ENCODE measurements around the gene ABRAXAS1. TPM values are rescaled to one million over a fixed set of nuclear protein-coding genes. Genes with fewer than 3 reads are reported as not detected.
"Not testable (repeated sequence)": the region's sequence is repeated elsewhere in the genome, so short reads cannot be mapped to it uniquely, and the experiment has no call there.

Gene ABRAXAS1
- total RNA-seq (21.0 TPM), polyA plus RNA-seq (17.7 TPM)
- long read RNA-seq, donor 1 = 0 reads
- long read RNA-seq, donor 2 = 0 reads
- long read RNA-seq, donor 3, full-length matches to known transcripts = 6 of 6 reads
- long read RNA-seq, donor 3, partial matches to known transcripts = 0 of 6 reads
- long read RNA-seq, donor 3, other reads (novel, unspliced or antisense) = 0 of 6 reads
- long read RNA-seq, donor 4 = 0 reads
- long read RNA-seq, donor 5, full-length matches to known transcripts = 5 of 5 reads
- long read RNA-seq, donor 5, partial matches to known transcripts = 0 of 5 reads
- long read RNA-seq, donor 5, other reads (novel, unspliced or antisense) = 0 of 5 reads
- long read RNA-seq, donor 6, full-length matches to known transcripts = 2 of 2 reads
- long read RNA-seq, donor 6, partial matches to known transcripts = 0 of 2 reads
- long read RNA-seq, donor 6, other reads (novel, unspliced or antisense) = 0 of 2 reads
- long read RNA-seq, donor 7, full-length matches to known transcripts = 4 of 4 reads
- long read RNA-seq, donor 7, partial matches to known transcripts = 0 of 4 reads
- long read RNA-seq, donor 7, other reads (novel, unspliced or antisense) = 0 of 4 reads
- long read RNA-seq, donor 8, full-length matches to known transcripts = 1 of 1 reads
- long read RNA-seq, donor 8, partial matches to known transcripts = 0 of 1 reads
- long read RNA-seq, donor 8, other reads (novel, unspliced or antisense) = 0 of 1 reads
- long read RNA-seq, donor 9, full-length matches to known transcripts = 2 of 2 reads
- long read RNA-seq, donor 9, partial matches to known transcripts = 0 of 2 reads
- long read RNA-seq, donor 9, other reads (novel, unspliced or antisense) = 0 of 2 reads
- long read RNA-seq, donor 10, full-length matches to known transcripts = 2 of 140 reads
- long read RNA-seq, donor 10, partial matches to known transcripts = 38 of 140 reads
- long read RNA-seq, donor 10, other reads (novel, unspliced or antisense) = 100 of 140 reads

DNA sequence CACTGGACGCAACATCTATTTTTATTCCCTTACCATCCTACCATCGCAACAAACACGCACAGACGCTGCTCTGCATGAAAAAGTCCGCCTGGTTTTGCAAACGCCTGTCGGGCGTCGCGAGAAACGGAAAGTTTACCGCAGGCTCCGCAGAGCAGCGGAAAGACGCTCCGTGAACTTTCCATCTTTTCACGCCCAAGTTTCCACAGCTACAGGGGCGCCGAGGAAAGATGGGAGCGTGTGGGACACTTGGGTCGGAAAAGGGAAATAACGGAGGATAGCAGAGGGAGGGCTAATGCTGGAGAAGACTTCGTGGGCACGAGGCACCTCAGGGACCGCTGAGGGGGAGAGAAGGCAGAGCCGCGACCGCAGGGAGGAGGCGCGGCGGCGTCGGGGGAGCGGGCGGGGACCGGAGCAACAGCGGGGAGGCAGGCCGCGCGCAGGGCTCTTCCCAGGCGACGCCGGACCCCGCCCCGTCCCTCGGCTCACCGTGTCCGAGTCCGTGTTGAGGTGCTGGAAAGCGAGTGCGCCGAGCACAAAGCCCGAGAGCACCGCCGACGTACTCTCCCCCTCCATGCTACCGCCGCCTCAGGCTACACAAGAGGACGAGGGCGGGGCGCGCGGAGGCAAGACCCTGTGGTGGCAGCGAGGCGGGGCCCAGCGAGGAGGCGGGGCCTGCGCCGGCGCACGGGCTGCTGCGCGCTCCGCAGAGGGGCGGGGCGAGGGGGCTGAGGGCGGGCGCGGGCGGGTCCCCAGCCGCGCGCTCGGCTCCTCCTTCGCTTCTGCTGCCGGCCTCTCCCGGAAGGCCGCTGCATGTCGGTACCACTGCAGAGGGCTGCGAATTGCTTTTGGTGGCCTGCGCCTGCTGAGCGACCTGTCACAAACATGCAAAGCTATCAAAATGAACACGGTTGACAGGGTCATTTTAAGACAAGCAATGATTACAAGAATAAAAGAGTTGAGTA lies at the start of gene ABRAXAS1:
ABRAXAS1 (minus strand) TSS at position 601 of the 962 bp plus-strand sequence; CDS start at position 573, 28 bp downstream.
- Histone ChIP-seq H3K4me1 (ENCODE audit: control insufficient read depth in 2 of 2, insufficient read depth in 2 of 2, low read length in 2 of 2) (peaks cover 8 to 15% of the 10 kb centered on the region in 2 donors), H3K27ac (ENCODE audit: low read depth in 1 of 2, low read length in 1 of 2) (peak within 1 kb of the TSS; percentile 87 to 92)
- WGBS = under 1% methylated on average over 93 of the region's 93 CpGs

DNA sequence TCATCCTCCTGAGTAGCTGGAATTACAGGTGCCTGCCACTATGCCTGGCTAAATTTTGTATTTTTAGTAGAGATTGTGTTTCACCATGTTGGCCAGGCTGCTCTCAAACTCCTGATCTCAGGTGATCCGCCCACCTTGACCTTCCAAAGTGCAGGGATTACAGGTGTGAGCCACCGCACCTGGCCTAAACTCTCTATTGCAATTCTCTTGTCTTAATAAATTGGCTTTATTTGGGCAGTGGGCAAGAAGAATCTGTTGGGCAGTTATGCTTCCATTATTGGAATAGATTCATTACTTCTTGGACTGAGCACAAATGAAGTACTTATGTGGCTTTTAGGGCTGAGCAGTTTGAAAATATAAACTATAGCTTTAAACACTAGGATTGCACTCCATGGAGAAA lies 42.8 kb upstream of the ABRAXAS1 start:
- peaks cover 0 to 4% of the 10 kb centered on the region in 2 donors for H3K9me3 ChIP-seq (ENCODE audit: control insufficient read depth in 2 of 2, insufficient read depth in 1 of 2, low read length in 1 of 2)
- H3K36me3 ChIP-seq (ENCODE audit: control insufficient read depth in 2 of 2, insufficient read depth in 2 of 2, low read length in 1 of 2) = no peaks in the 10 kb centered on the region
- WGBS = 96% methylated on average over 2 of the region's 2 CpGs
- no peaks in the 10 kb centered on the region for H3K4me1 ChIP-seq (ENCODE audit: control insufficient read depth in 2 of 2, insufficient read depth in 2 of 2, low read length in 2 of 2)
- no peak overlapping the region for H3K4me3 ChIP-seq (ENCODE audit: low read length in 2 of 2)
- H3K27me3 ChIP-seq (ENCODE audit: control insufficient read depth in 2 of 2, insufficient read depth in 1 of 2, low read length in 1 of 2) = no peaks in the 10 kb centered on the region
- no peak overlapping the region for H3K27ac ChIP-seq (ENCODE audit: low read depth in 1 of 2, low read length in 1 of 2)
- no peak for DNase-seq (ENCODE audit: low read depth in 6 of 9, low spot score in 9 of 9)

More for the DNA sequence above, at the start of gene ABRAXAS1:
- Histone ChIP-seq H3K36me3 (ENCODE audit: control insufficient read depth in 2 of 2, insufficient read depth in 2 of 2, low read length in 1 of 2) (peaks cover 0 to 2% of the 10 kb centered on the region in 2 donors), H3K4me3 (ENCODE audit: low read length in 2 of 2) (peak within 1 kb of the TSS; percentile 78 to 84), H3K27me3 (ENCODE audit: control insufficient read depth in 2 of 2, insufficient read depth in 1 of 2, low read length in 1 of 2) (no peaks in the 10 kb centered on the region), H3K9me3 (ENCODE audit: control insufficient read depth in 2 of 2, insufficient read depth in 1 of 2, low read length in 1 of 2) (no peaks in the 10 kb centered on the region)
- peak; percentile 70 to 98 (median 94) for DNase-seq (ENCODE audit: low read depth in 6 of 9, low spot score in 9 of 9)

DNA sequence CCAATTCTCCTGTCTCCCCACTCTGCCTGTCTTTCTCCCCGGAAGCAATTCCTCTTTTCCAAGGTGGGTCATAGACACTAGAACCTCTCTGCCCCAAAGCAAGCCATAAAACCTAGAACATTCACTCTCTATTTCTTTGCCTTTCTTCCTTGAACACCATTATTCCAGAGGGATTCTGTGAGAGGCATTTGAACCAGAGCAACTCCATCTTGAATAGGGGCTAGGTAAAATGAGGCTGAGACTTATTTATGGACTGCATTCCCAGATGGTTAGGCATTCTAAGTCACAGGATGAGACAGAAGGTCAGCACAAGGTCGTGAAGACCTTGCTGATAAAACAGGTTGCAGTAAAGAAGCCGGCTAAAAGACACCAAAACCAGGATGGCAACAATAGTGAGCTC lies 37.3 kb upstream of the ABRAXAS1 start:
- Histone ChIP-seq H3K27me3 (ENCODE audit: control insufficient read depth in 2 of 2, insufficient read depth in 1 of 2, low read length in 1 of 2) (no peaks in the 10 kb centered on the region), H3K4me1 (ENCODE audit: control insufficient read depth in 2 of 2, insufficient read depth in 2 of 2, low read length in 2 of 2) (no peaks in the 10 kb centered on the region), H3K36me3 (ENCODE audit: control insufficient read depth in 2 of 2, insufficient read depth in 2 of 2, low read length in 1 of 2) (no peaks in the 10 kb centered on the region), H3K4me3 (ENCODE audit: low read length in 2 of 2) (no peak overlapping the region), H3K9me3 (ENCODE audit: control insufficient read depth in 2 of 2, insufficient read depth in 1 of 2, low read length in 1 of 2) (no peaks in the 10 kb centered on the region), H3K27ac (ENCODE audit: low read depth in 1 of 2, low read length in 1 of 2) (no peak overlapping the region)
- no peak for DNase-seq (ENCODE audit: low read depth in 6 of 9, low spot score in 9 of 9)
- WGBS = 92% methylated on average over 3 of the region's 3 CpGs

DNA sequence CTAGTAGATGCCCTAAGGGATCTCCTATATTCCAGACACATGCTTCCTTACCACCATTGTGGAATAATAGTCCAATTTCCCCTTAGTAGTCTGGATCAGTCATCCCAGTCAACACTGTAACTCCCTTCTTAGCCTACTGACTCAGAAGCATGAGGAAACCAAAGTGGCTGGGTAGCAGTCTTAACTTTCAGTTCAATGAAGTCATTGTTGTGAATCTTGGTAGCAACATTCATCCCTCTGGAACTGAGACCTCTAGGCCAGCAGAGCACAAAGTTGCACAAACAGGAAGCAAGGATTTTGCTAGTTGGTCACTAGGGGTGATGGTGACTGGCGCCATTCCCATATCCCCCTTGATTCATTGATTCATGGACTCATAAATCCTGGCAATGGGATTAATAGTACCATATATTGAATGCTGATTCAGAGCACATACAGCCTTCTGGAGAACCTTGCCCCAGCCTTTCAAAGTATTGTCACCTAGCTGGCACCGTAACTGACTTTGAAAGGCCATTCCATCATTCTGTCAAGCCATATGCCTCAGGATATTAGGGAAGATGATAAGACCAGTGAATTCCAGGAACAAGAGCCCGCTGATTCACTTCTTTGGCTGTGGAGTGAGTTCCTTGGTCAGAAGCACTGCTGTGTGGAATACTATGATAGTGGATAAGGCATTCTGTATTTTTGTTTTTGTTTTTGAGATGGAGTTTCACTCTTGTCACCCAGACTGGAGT lies 31.3 kb upstream of the ABRAXAS1 start:
- H3K4me3 ChIP-seq (ENCODE audit: low read length in 2 of 2) = no peak overlapping the region
- no peak overlapping the region for H3K27ac ChIP-seq (ENCODE audit: low read depth in 1 of 2, low read length in 1 of 2)
- H3K4me1 ChIP-seq (ENCODE audit: control insufficient read depth in 2 of 2, insufficient read depth in 2 of 2, low read length in 2 of 2) = no peaks in the 10 kb centered on the region
- H3K36me3 ChIP-seq (ENCODE audit: control insufficient read depth in 2 of 2, insufficient read depth in 2 of 2, low read length in 1 of 2) = no peaks in the 10 kb centered on the region
- WGBS = 96% methylated on average over 3 of the region's 3 CpGs
- no peaks in the 10 kb centered on the region for H3K27me3 ChIP-seq (ENCODE audit: control insufficient read depth in 2 of 2, insufficient read depth in 1 of 2, low read length in 1 of 2)
- H3K9me3 ChIP-seq (ENCODE audit: control insufficient read depth in 2 of 2, insufficient read depth in 1 of 2, low read length in 1 of 2) = no peaks in the 10 kb centered on the region
- DNase-seq (ENCODE audit: low read depth in 6 of 9, low spot score in 9 of 9) = no peak

DNA sequence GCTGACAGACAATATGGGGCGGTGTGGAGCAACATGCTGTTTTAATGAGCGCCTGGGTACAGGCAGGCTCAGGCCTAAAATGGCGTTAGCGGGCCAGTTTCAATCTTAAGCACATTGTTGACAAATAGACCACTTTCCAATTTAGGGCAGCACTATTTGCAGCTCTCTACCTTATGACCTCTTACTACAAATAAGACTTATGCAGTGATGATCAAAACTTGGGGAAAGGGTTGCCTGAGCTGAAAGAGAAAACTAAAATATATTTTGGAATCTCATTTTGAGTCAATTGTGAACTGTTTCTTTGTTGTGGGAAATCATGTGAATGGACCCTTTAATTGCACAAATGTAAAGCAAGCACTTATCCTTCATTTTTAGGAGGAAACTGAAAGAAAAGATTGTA lies 25.5 kb upstream of the ABRAXAS1 start:
- Histone ChIP-seq H3K9me3 (ENCODE audit: control insufficient read depth in 2 of 2, insufficient read depth in 1 of 2, low read length in 1 of 2) (no peaks in the 10 kb centered on the region), H3K4me1 (ENCODE audit: control insufficient read depth in 2 of 2, insufficient read depth in 2 of 2, low read length in 2 of 2) (no peaks in the 10 kb centered on the region), H3K4me3 (ENCODE audit: low read length in 2 of 2) (no peak overlapping the region), H3K36me3 (ENCODE audit: control insufficient read depth in 2 of 2, insufficient read depth in 2 of 2, low read length in 1 of 2) (no peaks in the 10 kb centered on the region), H3K27me3 (ENCODE audit: control insufficient read depth in 2 of 2, insufficient read depth in 1 of 2, low read length in 1 of 2) (no peaks in the 10 kb centered on the region), H3K27ac (ENCODE audit: low read depth in 1 of 2, low read length in 1 of 2) (no peak overlapping the region)
- WGBS = 97% methylated on average over 4 of the region's 4 CpGs
- no peak for DNase-seq (ENCODE audit: low read depth in 6 of 9, low spot score in 9 of 9)

DNA sequence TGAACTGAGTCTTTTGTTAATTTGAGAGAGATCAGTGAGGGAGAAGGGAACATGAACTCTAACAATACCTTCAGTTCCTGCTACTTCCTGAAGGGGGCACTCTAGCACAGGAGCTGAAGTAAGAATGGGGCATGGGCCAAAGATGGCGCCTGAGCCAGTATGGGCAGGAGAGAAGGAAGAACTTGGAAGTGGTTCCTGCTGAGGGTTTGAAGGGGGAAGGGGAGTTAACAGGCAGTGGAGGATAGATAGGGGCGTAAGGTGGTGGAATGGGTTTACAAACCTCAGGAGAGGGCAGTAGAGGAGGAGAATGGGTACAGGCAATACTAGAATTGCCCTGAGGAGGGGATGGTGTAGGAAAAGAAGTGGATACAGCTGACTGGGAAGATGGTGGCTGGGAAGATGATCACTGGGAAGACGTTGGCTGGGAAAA lies 24.3 kb upstream of the ABRAXAS1 start:
- H3K27ac ChIP-seq (ENCODE audit: low read depth in 1 of 2, low read length in 1 of 2); H3K27me3 ChIP-seq (ENCODE audit: control insufficient read depth in 2 of 2, insufficient read depth in 1 of 2, low read length in 1 of 2); H3K36me3 ChIP-seq (ENCODE audit: control insufficient read depth in 2 of 2, insufficient read depth in 2 of 2, low read length in 1 of 2); H3K9me3 ChIP-seq (ENCODE audit: control insufficient read depth in 2 of 2, insufficient read depth in 1 of 2, low read length in 1 of 2); H3K4me3 ChIP-seq (ENCODE audit: low read length in 2 of 2); H3K4me1 ChIP-seq (ENCODE audit: control insufficient read depth in 2 of 2, insufficient read depth in 2 of 2, low read length in 2 of 2): not testable (repeated sequence)
- WGBS = 83% methylated on average over 3 of the region's 3 CpGs
- DNase-seq (ENCODE audit: low read depth in 6 of 9, low spot score in 9 of 9) = peak in 1 of 9 donors; percentile 20

DNA sequence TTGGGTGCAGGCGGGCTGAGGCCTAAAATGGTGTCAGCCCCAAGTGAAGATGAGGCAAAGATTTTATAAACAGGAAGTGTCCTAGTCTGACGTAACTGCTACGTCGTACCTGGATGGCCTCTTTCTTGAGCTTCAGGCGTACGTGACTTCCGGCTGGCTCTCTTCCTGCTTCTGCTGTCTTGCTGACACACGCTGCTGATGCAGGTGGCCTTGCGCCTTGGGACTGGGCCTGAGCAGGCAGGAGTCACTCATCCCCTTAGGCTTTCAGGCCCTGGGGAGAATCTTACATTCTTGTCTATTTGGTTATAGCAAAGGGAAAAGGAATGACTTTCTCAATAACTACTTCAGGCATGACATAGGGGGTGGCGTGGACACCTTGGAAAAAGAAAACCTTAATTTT lies 20.1 kb upstream of the ABRAXAS1 start:
- Histone ChIP-seq H3K27ac (ENCODE audit: low read depth in 1 of 2, low read length in 1 of 2) (no peak overlapping the region), H3K36me3 (ENCODE audit: control insufficient read depth in 2 of 2, insufficient read depth in 2 of 2, low read length in 1 of 2) (no peaks in the 10 kb centered on the region), H3K9me3 (ENCODE audit: control insufficient read depth in 2 of 2, insufficient read depth in 1 of 2, low read length in 1 of 2) (no peaks in the 10 kb centered on the region), H3K4me3 (ENCODE audit: low read length in 2 of 2) (no peak overlapping the region), H3K27me3 (ENCODE audit: control insufficient read depth in 2 of 2, insufficient read depth in 1 of 2, low read length in 1 of 2) (no peaks in the 10 kb centered on the region), H3K4me1 (ENCODE audit: control insufficient read depth in 2 of 2, insufficient read depth in 2 of 2, low read length in 2 of 2) (peaks cover 0 to 3% of the 10 kb centered on the region in 2 donors)
- no peak for DNase-seq (ENCODE audit: low read depth in 6 of 9, low spot score in 9 of 9)
- WGBS = 97% methylated on average over 10 of the region's 10 CpGs

DNA sequence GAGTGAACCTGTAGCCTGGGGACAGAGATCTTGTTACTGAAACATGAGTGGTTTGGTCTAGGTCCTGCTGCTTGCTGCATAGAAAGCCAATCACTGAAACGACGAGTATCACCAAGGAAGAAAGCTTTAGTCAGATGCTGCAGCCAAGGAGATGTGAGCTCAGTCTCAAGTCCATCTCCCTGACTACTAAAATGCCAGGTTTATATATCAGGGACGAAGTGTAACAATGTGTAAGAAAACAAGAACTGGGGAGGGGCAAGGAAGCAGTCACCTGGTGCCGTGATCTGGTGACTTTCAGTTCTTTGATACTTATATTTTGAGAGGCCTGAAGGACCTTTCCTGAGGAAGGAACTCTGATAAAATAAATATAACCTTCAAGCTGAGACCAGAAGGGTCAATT lies 19.6 kb upstream of the ABRAXAS1 start:
- Histone ChIP-seq H3K4me3 (ENCODE audit: low read length in 2 of 2) (no peak overlapping the region), H3K27me3 (ENCODE audit: control insufficient read depth in 2 of 2, insufficient read depth in 1 of 2, low read length in 1 of 2) (no peaks in the 10 kb centered on the region), H3K27ac (ENCODE audit: low read depth in 1 of 2, low read length in 1 of 2) (no peak overlapping the region), H3K4me1 (ENCODE audit: control insufficient read depth in 2 of 2, insufficient read depth in 2 of 2, low read length in 2 of 2) (peaks cover 0 to 3% of the 10 kb centered on the region in 2 donors), H3K9me3 (ENCODE audit: control insufficient read depth in 2 of 2, insufficient read depth in 1 of 2, low read length in 1 of 2) (no peaks in the 10 kb centered on the region), H3K36me3 (ENCODE audit: control insufficient read depth in 2 of 2, insufficient read depth in 2 of 2, low read length in 1 of 2) (no peaks in the 10 kb centered on the region)
- no peak for DNase-seq (ENCODE audit: low read depth in 6 of 9, low spot score in 9 of 9)
- 92% methylated on average over 4 of the region's 4 CpGs for WGBS
